CD4-positive, alpha-beta T cell (primary cell): ENCODE data around the gene SH3BGRL2. TPM values are rescaled to one million over a fixed set of nuclear protein-coding genes. Genes with fewer than 3 reads are reported as not detected.

Experiments
- ATAC-seq: fragments of 200-7000 bp; cut with Tn5 transposase; one replicate; pipeline ENCODE4 v1.10.0; 2022; ENCODE audit warnings: mild to moderate bottlenecking; ENCODE audit not compliant: poor library complexity
- CTCF ChIA-PET: fragments of 350-600 bp; sonication (Branson Sonifier 250); formaldehyde crosslinking; loops from one replicate; lab custom pipeline; 2021; ENCODE audit warnings: antibody characterized with exemption, inconsistent platforms; lab: Charles Lee
- POLR2A ChIA-PET: fragments of 350-600 bp; sonication (Branson Sonifier 250); formaldehyde crosslinking; loops from one replicate; lab custom pipeline; 2021; ENCODE audit warnings: antibody characterized with exemption, inconsistent platforms; lab: Charles Lee
- DNase-seq, 14 experiments: peaks; one replicate each; pipeline ENCODE4 v3.0.0-alpha.2; 2013 to 2020; ENCODE audit warnings: mixed read lengths in 2 of 14
- H3K27ac ChIP-seq, 2 donors: one replicate each; pipeline versions ENCODE4 v1.5.1 to v1.7.0; 2013; ENCODE audit warnings: low read length in 2 of 2, low read depth in 1 of 2, mild to moderate bottlenecking in 1 of 2
- H3K27me3 ChIP-seq, 2 experiments: 1 replicate in 1 of 2; 2 replicates in 1 of 2; pipeline versions ENCODE4 v1.6.1 to v1.7.0; 2013; ENCODE audit warnings: low read length in 2 of 2, control low read depth in 1 of 2, mild to moderate bottlenecking in 1 of 2, moderate library complexity in 1 of 2; ENCODE audit not compliant: insufficient read depth in 2 of 2, control insufficient read depth in 1 of 2
- H3K36me3 ChIP-seq: one replicate; pipeline ENCODE4 v1.6.1; 2013; ENCODE audit warnings: low read length, control low read depth; ENCODE audit not compliant: insufficient read depth
- H3K4me1 ChIP-seq: one replicate; pipeline ENCODE4 v1.6.1; 2013; ENCODE audit warnings: low read length, control low read depth; ENCODE audit not compliant: insufficient read depth
- H3K4me3 ChIP-seq: one replicate; pipeline ENCODE4 v1.5.1; 2013; ENCODE audit warnings: mild to moderate bottlenecking, low read length, moderate library complexity
- H3K9me3 ChIP-seq, 2 experiments: 1 replicate in 1 of 2; 2 replicates in 1 of 2; pipeline versions ENCODE4 v1.6.1 to v1.7.0; 2013; ENCODE audit warnings: low read length in 2 of 2, mild to moderate bottlenecking in 2 of 2, control low read depth in 1 of 2, moderate library complexity in 1 of 2; ENCODE audit not compliant: control insufficient read depth in 1 of 2, insufficient read depth in 1 of 2
- H3K27ac Mint-ChIP-seq: one replicate; pipeline ENCODE4 v1.8.0; 2020; ENCODE audit warnings: mixed read lengths
- H3K27me3 Mint-ChIP-seq: one replicate; pipeline ENCODE4 v1.8.0; 2021; ENCODE audit warnings: mixed read lengths
- H3K36me3 Mint-ChIP-seq: one replicate; pipeline ENCODE4 v1.8.0; 2021; ENCODE audit warnings: low read depth, mixed read lengths
- H3K4me1 Mint-ChIP-seq: one replicate; pipeline ENCODE4 v1.8.0; 2021; ENCODE audit warnings: low read depth, mixed read lengths
- H3K4me3 Mint-ChIP-seq: one replicate; pipeline ENCODE4 v1.8.0; 2020; ENCODE audit warnings: mild to moderate bottlenecking, mixed read lengths
- H3K9me3 Mint-ChIP-seq: one replicate; pipeline ENCODE4 v1.8.0; 2020; ENCODE audit warnings: mixed read lengths
- intact Hi-C, 2 experiments: fragments of 100-400 bp; cut with DNase I in 1 of 2; cut with micrococcal nuclease in 1 of 2; formaldehyde crosslinking; loops; one replicate each; pipeline versions ENCODE4 v1.15.1 to v1.9.0; 2023 to 2025; cut with DNase I, micrococcal nuclease
- total RNA-seq, 174 experiments: library from RNA in 2 of 174; stranded (reverse) in 2 of 174; gene quantifications; one replicate each; pipeline ENCODE4 v1.2.3 and lab custom pipeline; 2021 to 2026
- TF ChIP-seq, protein P1 (sequence below): fragments of 200-600 bp; IDR thresholded peaks from one replicate; pipeline ENCODE4 v1.8.0; 2022; ENCODE audit warnings: antibody characterized with exemption, mild to moderate bottlenecking

Gene SH3BGRL2
- total RNA-seq, 2 experiments from 2014 or later: 0.25 to 0.38 TPM

DNA sequence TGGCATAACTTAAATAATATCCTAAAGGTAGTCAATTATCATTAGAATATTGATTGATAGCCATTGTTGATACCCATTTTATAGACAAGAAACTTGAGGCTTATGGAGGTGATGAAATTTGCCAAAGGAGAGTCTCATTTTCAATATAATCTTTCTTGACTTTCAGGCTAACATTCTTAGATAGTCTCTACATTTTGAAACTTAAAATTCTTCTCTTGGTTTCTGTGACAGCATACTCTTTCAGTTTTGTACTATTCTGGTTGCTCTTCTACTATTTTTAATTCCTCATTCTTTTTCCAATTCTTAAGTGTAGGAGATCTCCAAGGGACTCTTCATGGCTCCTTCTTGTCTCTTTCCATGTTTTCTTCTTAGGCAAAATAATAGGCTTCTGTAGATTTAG lies 3.7 kb upstream of the SH3BGRL2 start:
- H3K27me3 Mint-ChIP-seq: peaks cover 29% of the 10 kb centered on the region
- H3K27ac Mint-ChIP-seq: no peak overlapping the region
- Histone ChIP-seq H3K9me3 (peaks cover 0 to 9% of the 10 kb centered on the region in 2 experiments), H3K27me3 (peaks cover 18 to 28% of the 10 kb centered on the region in 2 experiments), H3K4me1 (peaks cover 11% of the 10 kb centered on the region), H3K4me3 (no peak overlapping the region), H3K36me3 (no peaks in the 10 kb centered on the region), H3K27ac (no peak overlapping the region)
- TF ChIP-seq, protein P1, sequence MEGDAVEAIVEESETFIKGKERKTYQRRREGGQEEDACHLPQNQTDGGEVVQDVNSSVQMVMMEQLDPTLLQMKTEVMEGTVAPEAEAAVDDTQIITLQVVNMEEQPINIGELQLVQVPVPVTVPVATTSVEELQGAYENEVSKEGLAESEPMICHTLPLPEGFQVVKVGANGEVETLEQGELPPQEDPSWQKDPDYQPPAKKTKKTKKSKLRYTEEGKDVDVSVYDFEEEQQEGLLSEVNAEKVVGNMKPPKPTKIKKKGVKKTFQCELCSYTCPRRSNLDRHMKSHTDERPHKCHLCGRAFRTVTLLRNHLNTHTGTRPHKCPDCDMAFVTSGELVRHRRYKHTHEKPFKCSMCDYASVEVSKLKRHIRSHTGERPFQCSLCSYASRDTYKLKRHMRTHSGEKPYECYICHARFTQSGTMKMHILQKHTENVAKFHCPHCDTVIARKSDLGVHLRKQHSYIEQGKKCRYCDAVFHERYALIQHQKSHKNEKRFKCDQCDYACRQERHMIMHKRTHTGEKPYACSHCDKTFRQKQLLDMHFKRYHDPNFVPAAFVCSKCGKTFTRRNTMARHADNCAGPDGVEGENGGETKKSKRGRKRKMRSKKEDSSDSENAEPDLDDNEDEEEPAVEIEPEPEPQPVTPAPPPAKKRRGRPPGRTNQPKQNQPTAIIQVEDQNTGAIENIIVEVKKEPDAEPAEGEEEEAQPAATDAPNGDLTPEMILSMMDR: no peak
- ChIA-PET POLR2A (no interaction called here), CTCF (no interaction called here)
- no peak overlapping the region for H3K4me3 Mint-ChIP-seq
- intact Hi-C loops: no loop called here
- H3K9me3 Mint-ChIP-seq: no peaks in the 10 kb centered on the region
- peaks cover 8% of the 10 kb centered on the region for H3K4me1 Mint-ChIP-seq
- ATAC-seq (no peak), DNase-seq (no peak)
- no peaks in the 10 kb centered on the region for H3K36me3 Mint-ChIP-seq

DNA sequence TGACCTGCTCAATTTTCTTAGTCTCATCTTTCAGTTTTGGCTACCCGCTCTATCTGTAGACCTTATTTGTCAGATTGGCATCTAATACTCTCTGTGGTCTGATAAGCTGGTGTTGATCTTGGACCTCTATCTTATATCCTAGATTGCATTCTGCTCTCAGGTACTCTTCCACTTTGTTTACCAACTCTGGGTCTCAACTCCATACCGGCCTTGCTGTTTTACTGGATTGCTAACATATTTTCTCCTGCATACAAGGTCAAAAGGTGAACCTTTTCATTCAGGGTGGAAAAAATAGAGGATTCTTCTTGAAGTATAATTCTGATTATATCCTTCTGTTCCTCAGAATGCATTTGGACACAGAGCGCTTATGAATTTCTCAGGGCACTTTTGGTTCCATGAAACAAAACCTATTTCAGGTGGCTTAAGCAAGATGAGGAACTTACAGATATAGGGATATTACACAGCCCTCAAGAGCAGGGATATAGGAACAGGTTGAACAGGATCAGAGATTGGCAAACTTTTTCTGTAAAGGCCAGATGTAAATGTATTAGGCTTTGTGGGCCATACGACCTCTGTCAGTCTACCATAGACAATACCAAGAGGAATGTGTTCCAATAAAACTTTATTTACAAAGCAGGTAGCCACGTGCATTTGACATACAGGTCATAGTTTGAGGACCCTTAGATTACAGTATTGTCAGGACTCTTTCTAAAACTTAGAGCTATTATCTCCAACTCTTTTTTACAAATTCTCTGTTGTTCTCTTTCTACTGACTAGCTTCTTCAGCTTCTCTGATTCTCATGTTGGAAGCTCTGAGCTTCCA lies 2.5 kb upstream of the SH3BGRL2 start:
- no peak for ATAC-seq
- no peak overlapping the region for H3K4me3 Mint-ChIP-seq
- Histone ChIP-seq H3K27ac (no peak overlapping the region), H3K4me1 (peaks cover 11% of the 10 kb centered on the region), H3K36me3 (no peaks in the 10 kb centered on the region), H3K4me3 (no peak overlapping the region), H3K9me3 (peaks cover 0 to 9% of the 10 kb centered on the region in 2 experiments), H3K27me3 (peaks cover 27 to 36% of the 10 kb centered on the region in 2 experiments)
- POLR2A ChIA-PET: no interaction called here
- TF ChIP-seq, protein P1: no peak
- H3K9me3 Mint-ChIP-seq: no peaks in the 10 kb centered on the region
- peaks cover 8% of the 10 kb centered on the region for H3K4me1 Mint-ChIP-seq
- intact Hi-C loops: no loop called here
- H3K27ac Mint-ChIP-seq: no peak overlapping the region
- H3K36me3 Mint-ChIP-seq: no peaks in the 10 kb centered on the region
- DNase-seq: no peak
- H3K27me3 Mint-ChIP-seq: peaks cover 41% of the 10 kb centered on the region
- CTCF ChIA-PET: no interaction called here

GRCh38 chr6:79630380-79630882 lies 698 bp upstream of the SH3BGRL2 start:
- ATAC-seq: no peak
- H3K9me3 Mint-ChIP-seq: no peaks in the 10 kb centered on the region

More at GRCh38 chr6:79630380-79630882, 698 bp upstream of the SH3BGRL2 start:
- Histone ChIP-seq H3K9me3 (peaks cover 0 to 9% of the 10 kb centered on the region in 2 experiments), H3K4me1 (peaks cover 11% of the 10 kb centered on the region), H3K4me3 (no peak overlapping the region), H3K27me3 (peaks cover 27 to 52% of the 10 kb centered on the region in 2 experiments), H3K36me3 (no peaks in the 10 kb centered on the region), H3K27ac (no peak overlapping the region)
- ChIA-PET POLR2A (interaction anchor here (1.4 kb wide), 1 partner anchor 37 kb away, joined by 3 read pairs; no protein-coding TSS in a partner anchor), CTCF (no interaction called here)
- H3K36me3 Mint-ChIP-seq: no peaks in the 10 kb centered on the region
- H3K4me1 Mint-ChIP-seq: peaks cover 8% of the 10 kb centered on the region
- no peak overlapping the region for H3K27ac Mint-ChIP-seq
- peaks cover 57% of the 10 kb centered on the region for H3K27me3 Mint-ChIP-seq
- TF ChIP-seq, protein P1: no peak
- intact Hi-C loops: loop anchor here in 1 of 2 experiments (5.0 kb wide), 1 partner anchor 237 kb away; no protein-coding TSS in a partner anchor
- DNase-seq: no peak
- peak overlapping the region; percentile 85 for H3K4me3 Mint-ChIP-seq
